DMS114 treated with DMSO at 0.1 percent for 48 hours (cell line): ENCODE results near the gene TMEM208.

Experiments used
- DNase-seq: peaks from one replicate; lab custom pipeline; 2025; ENCODE audit not compliant: unreplicated experiment; lab: John Stamatoyannopoulos, UW

Gene TMEM208

GRCh38 chr16:67248401-67249177 is 21.7 kb downstream of the TMEM208 start, which contains the start of gene SLC9A5:
Gene SLC9A5, plus strand, starts transcription at chr16:67248979. Its CDS starts 36 bp downstream, at chr16:67249015.
- DNase-seq, result no peak

DNA sequence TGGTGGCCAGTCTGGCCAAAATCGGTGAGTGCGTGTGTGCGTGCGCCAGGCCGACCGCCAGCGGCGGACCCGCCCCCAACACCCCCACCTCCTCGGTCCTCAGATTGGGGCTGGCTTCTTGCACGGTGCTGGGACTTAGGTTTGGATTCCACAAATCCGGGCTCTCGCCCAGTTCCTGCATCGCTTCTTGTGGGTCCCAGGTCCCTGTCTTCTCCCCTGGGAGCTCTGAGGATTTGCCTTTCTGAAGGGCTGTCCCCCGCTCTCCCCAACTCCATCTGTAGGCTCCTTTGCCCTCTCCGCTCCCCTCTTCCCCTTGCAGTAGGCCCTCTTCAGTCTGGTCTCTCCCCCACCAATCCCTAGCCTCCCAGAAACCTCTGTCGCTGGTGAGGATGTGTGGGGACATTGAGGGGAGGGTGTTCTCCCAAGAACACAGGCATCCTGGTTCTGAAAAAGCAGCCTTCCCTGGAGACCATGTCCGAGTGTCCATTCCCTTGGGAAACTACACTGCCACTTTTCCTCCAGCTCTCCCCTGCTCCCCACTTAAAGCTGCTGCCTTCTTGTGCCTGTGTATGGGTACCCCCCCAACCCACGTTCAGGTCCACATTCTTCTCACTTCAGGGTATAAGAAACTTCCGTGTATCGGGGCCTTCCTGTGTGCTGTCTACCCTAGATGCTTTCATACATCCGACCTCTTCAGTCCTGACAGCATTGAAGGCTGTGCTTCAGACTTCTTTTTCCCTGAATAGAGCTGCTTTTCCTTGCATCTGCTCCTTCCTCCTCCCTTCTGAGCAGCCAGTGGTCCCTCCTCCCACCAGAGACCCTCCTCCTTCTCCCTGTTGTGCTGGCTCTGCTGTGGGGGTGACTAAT is 22.5 kb downstream of the TMEM208 start:
- DNase-seq, result no peak

DNA sequence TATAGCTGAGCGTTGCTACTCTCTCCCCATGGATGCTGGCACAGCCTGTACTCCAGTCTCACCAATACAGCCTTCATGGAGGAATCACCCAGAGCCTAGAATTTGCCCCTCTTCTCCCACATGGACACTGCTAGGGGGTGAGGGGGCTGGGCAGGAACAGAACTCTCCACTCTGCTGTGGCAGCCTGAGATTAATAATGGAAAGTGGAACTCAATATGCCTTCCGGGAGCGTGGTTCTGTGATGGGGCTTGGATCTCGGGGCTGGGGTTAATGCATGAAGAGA is 23.1 kb downstream of the TMEM208 start:
- DNase-seq, result no peak

GRCh38 chr16:67252609-67253497 is 25.9 kb downstream of the TMEM208 start:
- no peak for DNase-seq

GRCh38 chr16:67254801-67255552 is 28.0 kb downstream of the TMEM208 start:
- DNase-seq, result no peak

DNA sequence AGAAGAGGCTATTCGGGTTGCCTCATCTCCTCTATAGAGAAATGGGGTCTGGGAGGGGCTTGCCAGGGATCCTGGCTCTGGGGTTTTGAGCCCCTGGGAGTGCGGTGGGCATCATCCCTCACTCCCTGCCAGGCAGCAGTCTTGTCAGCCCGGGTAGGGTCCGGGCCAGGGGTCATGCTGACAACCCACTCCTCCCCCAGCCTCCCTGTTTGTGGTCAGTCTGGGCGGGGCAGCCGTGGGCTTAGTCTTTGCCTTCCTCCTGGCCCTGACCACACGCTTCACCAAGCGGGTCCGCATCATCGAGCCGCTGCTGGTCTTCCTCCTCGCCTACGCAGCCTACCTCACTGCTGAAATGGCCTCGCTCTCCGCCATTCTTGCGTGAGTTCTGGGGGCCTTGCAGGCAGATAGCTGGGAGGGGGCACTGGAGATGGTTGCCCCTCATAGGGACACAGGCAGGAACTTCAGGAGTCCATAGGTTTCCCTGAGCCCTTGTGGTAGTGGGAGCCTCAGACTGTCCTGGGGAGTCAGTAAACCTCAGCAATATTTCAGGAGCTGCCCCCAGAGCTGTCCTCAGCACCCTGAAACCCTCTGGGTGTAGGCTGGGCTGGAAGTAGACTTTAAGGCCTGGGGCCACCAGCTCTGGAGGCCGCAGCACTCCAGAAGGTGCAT is 28.8 kb downstream of the TMEM208 start:
- DNase-seq, result no peak

- DNase-seq, result no peak
These were observed 29.8 kb downstream of the TMEM208 start for GRCh38 chr16:67256701-67257230.

DNA sequence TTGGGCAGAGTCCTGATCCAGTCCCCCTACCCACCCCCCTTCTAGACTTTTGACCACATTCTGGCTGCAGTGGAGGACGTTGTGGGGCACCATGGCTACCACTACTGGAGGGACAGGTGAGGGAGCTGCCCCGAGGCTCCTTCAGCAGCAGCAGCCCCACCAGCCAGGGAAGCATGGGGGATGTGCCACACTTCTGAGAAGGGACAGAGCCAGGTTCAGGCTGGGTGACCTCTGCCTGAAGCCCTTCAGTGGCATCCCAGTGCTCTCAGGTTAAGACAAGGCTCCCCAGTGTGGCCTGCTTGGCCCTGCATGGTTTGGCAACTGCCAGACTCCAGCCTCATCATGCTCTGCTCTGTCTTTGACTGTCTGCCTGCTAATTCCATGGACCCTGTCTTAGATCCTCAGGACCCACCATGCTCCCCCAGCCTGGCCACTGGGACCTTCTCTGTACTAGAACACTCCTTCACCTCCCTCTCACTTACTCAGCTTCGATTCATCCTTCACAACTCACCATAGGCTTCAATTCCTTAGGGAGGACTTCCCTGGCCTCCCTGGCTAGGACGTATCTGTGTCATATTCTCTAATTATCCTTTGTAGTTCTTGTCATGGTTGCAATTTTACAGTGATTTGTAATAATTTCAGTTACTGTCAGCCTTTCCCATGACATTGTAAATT is 30.7 kb downstream of the TMEM208 start:
- no peak for DNase-seq

DNA sequence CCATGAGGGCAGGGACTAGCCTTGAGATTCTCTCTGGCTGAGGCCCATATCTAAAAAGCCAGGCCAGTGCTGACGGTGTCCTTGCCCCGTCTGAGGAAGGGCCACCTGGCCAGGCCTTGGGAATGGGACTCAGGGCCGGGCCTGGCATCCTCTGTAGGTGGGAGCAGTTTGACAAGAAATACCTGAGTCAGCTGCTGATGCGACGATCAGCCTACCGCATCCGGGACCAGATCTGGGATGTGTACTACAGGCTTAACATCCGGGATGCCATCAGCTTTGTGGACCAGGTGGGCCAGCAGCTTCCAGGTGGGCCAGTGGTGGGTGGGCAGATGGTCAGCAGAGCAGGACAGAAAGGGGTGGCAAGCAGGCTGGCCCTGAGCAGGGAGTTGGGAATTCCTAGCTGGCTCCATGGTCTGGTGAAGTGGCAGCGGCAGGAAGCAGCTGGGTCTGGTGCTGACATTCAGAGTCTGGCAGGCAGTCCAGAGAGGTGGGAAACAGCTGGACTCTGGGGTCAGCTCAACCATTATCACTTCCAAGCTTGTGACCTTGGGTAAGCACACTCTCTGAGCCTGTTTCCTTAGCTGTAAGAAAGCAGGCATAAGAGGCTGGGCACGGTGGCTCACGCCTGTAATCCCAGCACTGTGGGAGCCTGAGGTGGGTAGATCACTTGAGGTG is 31.4 kb downstream of the TMEM208 start:
- DNase-seq, result no peak

GRCh38 chr16:67259705-67260104 is 32.8 kb downstream of the TMEM208 start:
- no peak for DNase-seq

DNA sequence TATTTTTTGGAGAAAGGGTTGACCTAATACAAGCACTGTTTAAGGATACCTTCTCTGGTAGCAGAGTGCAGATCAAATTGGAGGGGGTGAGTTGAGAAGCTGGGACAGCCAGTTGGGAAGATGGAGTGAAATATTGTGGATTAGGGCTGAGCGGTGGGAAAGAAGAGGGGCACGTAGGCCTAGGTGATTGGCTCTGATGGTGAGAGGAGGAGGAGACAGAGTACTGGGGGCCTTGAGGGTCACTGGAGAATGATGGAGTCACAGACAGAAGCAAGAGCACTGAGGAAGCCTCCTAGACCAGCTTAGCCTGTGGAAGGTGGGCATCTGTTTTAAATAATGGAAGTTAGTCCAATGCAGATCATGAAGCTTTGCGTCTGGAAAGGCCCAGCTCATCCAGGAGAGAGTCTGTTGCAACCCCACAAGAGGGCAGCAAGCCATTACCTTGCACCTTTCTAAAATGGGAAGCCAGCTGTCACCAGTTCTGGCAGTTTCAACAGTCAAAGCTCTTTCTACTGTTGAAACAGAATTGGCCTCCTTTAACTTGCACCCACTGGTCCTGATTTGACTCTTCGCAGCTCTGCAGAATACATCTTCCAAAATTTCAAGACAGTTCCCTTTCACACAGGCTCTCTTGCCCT is 33.6 kb downstream of the TMEM208 start:
- DNase-seq, result no peak

DNA sequence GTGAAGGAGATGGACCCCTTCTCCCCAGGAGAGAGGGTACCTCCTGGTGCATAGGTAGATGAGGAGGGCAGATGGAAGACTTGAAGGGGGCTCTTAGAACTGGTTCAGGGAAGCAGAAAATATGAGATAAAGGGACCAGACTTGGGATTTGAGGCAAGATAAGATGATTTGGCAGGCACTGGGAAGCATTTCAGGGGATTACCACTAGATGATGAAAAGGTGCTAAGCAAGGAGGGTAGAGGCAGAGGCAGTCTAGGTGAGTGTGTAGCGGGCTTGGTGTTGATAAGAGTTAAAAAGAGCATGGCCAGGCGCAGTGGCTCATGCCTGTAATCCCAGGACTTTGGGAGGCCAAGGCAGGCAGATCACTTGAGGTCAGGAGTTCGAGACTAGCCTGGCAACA is 36.3 kb downstream of the TMEM208 start:
- no peak for DNase-seq

DNA sequence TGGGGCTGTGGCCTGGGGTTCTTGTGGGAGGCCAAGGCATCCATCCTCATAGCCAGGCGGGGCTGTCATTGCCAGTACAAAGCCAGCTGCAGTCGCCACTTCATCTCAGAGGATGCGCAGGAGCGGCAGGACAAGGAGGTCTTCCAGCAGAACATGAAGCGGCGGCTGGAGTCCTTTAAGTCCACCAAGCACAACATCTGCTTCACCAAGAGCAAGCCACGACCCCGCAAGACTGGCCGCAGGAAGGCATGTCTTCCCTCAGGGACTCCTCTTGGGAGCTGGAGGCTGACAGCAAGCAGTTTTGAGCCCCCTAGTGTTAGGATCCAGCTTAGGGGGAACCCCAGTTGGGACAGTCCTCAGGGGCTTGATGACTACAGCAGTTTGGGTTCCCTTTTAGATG is 37.3 kb downstream of the TMEM208 start:
- no peak for DNase-seq

GRCh38 chr16:67264866-67265265 is 37.9 kb downstream of the TMEM208 start:
- DNase-seq, result no peak

DNA sequence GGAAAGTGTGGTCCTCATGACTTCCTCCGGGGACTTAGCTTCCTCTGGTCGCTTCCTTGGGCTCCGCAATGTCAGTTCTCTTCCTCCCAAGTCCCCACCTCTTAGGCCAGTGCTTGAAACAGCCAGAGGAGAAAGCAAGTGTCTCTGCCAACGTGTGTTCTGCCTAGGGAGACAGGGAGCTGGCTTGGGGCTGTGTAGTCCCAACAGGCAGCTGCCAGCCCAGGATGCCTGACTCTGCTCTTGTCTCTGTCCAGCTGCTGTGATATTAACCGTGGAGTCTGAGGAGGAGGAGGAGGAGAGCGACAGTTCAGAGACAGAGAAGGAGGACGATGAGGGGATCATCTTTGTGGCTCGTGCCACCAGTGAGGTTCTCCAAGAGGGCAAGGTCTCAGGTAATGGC is 38.9 kb downstream of the TMEM208 start:
- no peak for DNase-seq

GRCh38 chr16:67268136-67268579 is 41.2 kb downstream of the TMEM208 start:
- DNase-seq, result no peak

DNA sequence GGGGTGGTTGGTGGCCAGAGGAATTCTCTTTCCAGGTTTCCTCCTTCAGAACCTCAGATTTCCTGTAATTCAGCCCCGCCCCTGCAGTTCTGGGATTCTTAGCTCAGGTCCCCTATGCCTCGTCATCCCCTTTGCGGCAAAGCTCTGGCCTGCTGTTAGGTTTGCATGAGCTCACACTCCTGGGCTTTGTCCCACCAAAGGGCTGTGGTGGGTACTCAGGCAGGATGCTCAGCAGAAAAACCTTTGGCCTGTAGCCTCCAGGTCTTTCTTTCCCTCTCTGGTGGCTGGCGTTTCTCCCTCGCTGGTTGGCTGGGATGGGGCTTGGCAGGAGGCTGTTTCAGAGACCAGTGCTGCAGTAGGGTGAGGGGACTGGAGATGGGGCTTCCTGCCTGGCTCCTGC is 42.8 kb downstream of the TMEM208 start:
- no peak for DNase-seq

- DNase-seq, result no peak
These were observed 44.0 kb downstream of the TMEM208 start for GRCh38 chr16:67270931-67271338.
